ENCODE data around the gene NACC1.

The NACC1 gene

GRCh38 chr19:13104360-13104847, 13.7 kb upstream of the NACC1 start:
- peak; percentile 72 for DNase-seq (ENCODE audit: extremely low spot score)
- no peak for TF ChIP-seq NFRKB (IDR thresholded peaks at IDR 0.05)
- TF ChIP-seq L3MBTL2 (conservative IDR thresholded peaks at IDR 0.05), result no peak
- TF ChIP-seq FOXK2 (IDR thresholded peaks at IDR 0.05), result no peak
- TF ChIP-seq TARDBP (IDR thresholded peaks at IDR 0.05), result no peak
- TF ChIP-seq BHLHE40 (IDR thresholded peaks at IDR 0.05; ENCODE audit: borderline replicate concordance), result no peak
- TF ChIP-seq HDGF (IDR thresholded peaks at IDR 0.05; ENCODE audit: borderline replicate concordance), result no peak
- no peak for TF ChIP-seq FOXM1 (IDR thresholded peaks at IDR 0.05; ENCODE audit: borderline replicate concordance)
- no peak for TF ChIP-seq SUZ12 (IDR thresholded peaks at IDR 0.05)
- TF ChIP-seq ARNT (IDR thresholded peaks at IDR 0.05), result no peak
- no peak for TF ChIP-seq ELF4 (IDR thresholded peaks at IDR 0.05)
- no peak for TF ChIP-seq ZNF384 (IDR thresholded peaks at IDR 0.05)
- TF ChIP-seq LEF1 (IDR thresholded peaks at IDR 0.05; ENCODE audit: borderline replicate concordance), result no peak
- TF ChIP-seq PKNOX1 (IDR thresholded peaks at IDR 0.05), result no peak
- TF ChIP-seq FOXA1 (IDR thresholded peaks at IDR 0.05), result no peak
- TF ChIP-seq CTBP1 (IDR thresholded peaks at IDR 0.05; ENCODE audit: borderline replicate concordance), result no peak
- TF ChIP-seq SP1 (IDR thresholded peaks at IDR 0.05), result no peak
- ChIA-PET POLR2A (interaction anchor here (2.1 kb wide), 1 partner anchor 48 kb away, joined by 9 read pairs; no protein-coding TSS in a partner anchor), CTCF (interaction anchor here (1.0 to 1.6 kb wide), 4 partner anchors 124 to 139 kb away, joined by 3 to 5 read pairs (median 4); no protein-coding TSS in a partner anchor)

- DNase-seq (ENCODE audit: extremely low spot score), result no peak
These were observed 13.0 kb upstream of the NACC1 start for GRCh38 chr19:13104848-13105711.

GRCh38 chr19:13109361-13110098, 8.5 kb upstream of the NACC1 start:
- no peak for DNase-seq (ENCODE audit: extremely low spot score)
- ChIA-PET POLR2A (no interaction called here), CTCF (interaction anchor here (0.5 to 0.8 kb wide), 2 partner anchors 13 to 78 kb away, joined by 3 to 7 read pairs; no protein-coding TSS in a partner anchor)
- no peak for TF ChIP-seq FOXM1 (IDR thresholded peaks at IDR 0.05; ENCODE audit: borderline replicate concordance)
- no peak for TF ChIP-seq L3MBTL2 (conservative IDR thresholded peaks at IDR 0.05)

More at GRCh38 chr19:13104848-13105711, 13.0 kb upstream of the NACC1 start:
- ChIA-PET CTCF (interaction anchor here (1.0 to 1.6 kb wide), 2 partner anchors 128 to 140 kb away, joined by 4 to 5 read pairs; no protein-coding TSS in a partner anchor), POLR2A (interaction anchor here (2.1 kb wide), 1 partner anchor 48 kb away, joined by 9 read pairs; no protein-coding TSS in a partner anchor)
- no peak for TF ChIP-seq NFRKB (IDR thresholded peaks at IDR 0.05)
- no peak for TF ChIP-seq SUZ12 (IDR thresholded peaks at IDR 0.05)
- TF ChIP-seq PKNOX1 (IDR thresholded peaks at IDR 0.05), result no peak
- TF ChIP-seq BHLHE40 (IDR thresholded peaks at IDR 0.05; ENCODE audit: borderline replicate concordance), result no peak
- TF ChIP-seq TARDBP (IDR thresholded peaks at IDR 0.05), result no peak
- no peak for TF ChIP-seq CTBP1 (IDR thresholded peaks at IDR 0.05; ENCODE audit: borderline replicate concordance)
- TF ChIP-seq FOXM1 (IDR thresholded peaks at IDR 0.05; ENCODE audit: borderline replicate concordance), result no peak
- no peak for TF ChIP-seq LEF1 (IDR thresholded peaks at IDR 0.05; ENCODE audit: borderline replicate concordance)
- no peak for TF ChIP-seq FOXK2 (IDR thresholded peaks at IDR 0.05)
- no peak for TF ChIP-seq HDGF (IDR thresholded peaks at IDR 0.05; ENCODE audit: borderline replicate concordance)
- TF ChIP-seq ARNT (IDR thresholded peaks at IDR 0.05), result no peak
- TF ChIP-seq ZNF384 (IDR thresholded peaks at IDR 0.05), result no peak
- no peak for TF ChIP-seq FOXA1 (IDR thresholded peaks at IDR 0.05)
- no peak for TF ChIP-seq L3MBTL2 (conservative IDR thresholded peaks at IDR 0.05)
- no peak for TF ChIP-seq ELF4 (IDR thresholded peaks at IDR 0.05)

- ChIA-PET CTCF (interaction anchor here (0.5 kb wide), 1 partner anchor 78 kb away, joined by 3 read pairs; no protein-coding TSS in a partner anchor), POLR2A (no interaction called here)
- no peak for DNase-seq (ENCODE audit: extremely low spot score)
- no peak for TF ChIP-seq ZNF384 (IDR thresholded peaks at IDR 0.05)
These were observed 7.9 kb upstream of the NACC1 start for GRCh38 chr19:13110099-13110610.

GRCh38 chr19:13112555-13112954, 5.5 kb upstream of the NACC1 start:
- TF ChIP-seq HDGF (IDR thresholded peaks at IDR 0.05; ENCODE audit: borderline replicate concordance), result no peak
- ChIA-PET CTCF (no interaction called here), POLR2A (no interaction called here)
- no peak for DNase-seq (ENCODE audit: extremely low spot score)

- TF ChIP-seq SP1 (IDR thresholded peaks at IDR 0.05), result no peak
- no peak for TF ChIP-seq ELF4 (IDR thresholded peaks at IDR 0.05)
- TF ChIP-seq FOXA1 (IDR thresholded peaks at IDR 0.05), result no peak
- no peak for TF ChIP-seq SUZ12 (IDR thresholded peaks at IDR 0.05)
- TF ChIP-seq FOXK2 (IDR thresholded peaks at IDR 0.05), result no peak
- no peak for TF ChIP-seq PKNOX1 (IDR thresholded peaks at IDR 0.05)
- no peak for TF ChIP-seq NFRKB (IDR thresholded peaks at IDR 0.05)
- ChIA-PET POLR2A (no interaction called here), CTCF (no interaction called here)
- DNase-seq (ENCODE audit: extremely low spot score), result no peak
These were observed 2.2 kb upstream of the NACC1 start for GRCh38 chr19:13115936-13116281.

All from HEK293T (cell line).